Measurements from ENCODE around the gene RIMS4.

Gene RIMS4

DNA sequence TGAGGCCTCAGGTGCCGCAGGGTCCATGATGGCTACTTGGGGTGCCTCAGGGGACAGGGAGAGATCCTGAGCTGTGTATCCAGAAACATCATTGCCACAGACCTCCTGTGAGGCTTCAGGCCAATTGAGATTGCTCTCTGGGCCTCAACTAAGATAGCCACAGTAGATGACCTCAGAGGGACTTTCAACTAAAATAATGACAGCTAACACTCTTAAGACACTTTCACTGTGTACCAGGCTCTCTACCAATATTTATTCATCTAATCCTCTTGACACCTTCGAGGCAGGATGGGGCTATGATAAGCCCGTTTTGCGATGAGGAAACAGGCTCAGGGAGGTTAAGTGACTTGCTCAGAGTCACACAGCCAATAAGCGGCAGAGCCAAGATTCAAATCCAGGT, 10.7 kb downstream of the RIMS4 start:
- no peak overlapping the region for H3K4me3 ChIP-seq (ENCODE audit: low read length)
- no peak for DNase-seq (ENCODE audit: low read depth)
- TF ChIP-seq, protein P1, sequence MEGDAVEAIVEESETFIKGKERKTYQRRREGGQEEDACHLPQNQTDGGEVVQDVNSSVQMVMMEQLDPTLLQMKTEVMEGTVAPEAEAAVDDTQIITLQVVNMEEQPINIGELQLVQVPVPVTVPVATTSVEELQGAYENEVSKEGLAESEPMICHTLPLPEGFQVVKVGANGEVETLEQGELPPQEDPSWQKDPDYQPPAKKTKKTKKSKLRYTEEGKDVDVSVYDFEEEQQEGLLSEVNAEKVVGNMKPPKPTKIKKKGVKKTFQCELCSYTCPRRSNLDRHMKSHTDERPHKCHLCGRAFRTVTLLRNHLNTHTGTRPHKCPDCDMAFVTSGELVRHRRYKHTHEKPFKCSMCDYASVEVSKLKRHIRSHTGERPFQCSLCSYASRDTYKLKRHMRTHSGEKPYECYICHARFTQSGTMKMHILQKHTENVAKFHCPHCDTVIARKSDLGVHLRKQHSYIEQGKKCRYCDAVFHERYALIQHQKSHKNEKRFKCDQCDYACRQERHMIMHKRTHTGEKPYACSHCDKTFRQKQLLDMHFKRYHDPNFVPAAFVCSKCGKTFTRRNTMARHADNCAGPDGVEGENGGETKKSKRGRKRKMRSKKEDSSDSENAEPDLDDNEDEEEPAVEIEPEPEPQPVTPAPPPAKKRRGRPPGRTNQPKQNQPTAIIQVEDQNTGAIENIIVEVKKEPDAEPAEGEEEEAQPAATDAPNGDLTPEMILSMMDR (IDR thresholded peaks at IDR 0.05; ENCODE audit: insufficient read depth, low read depth, low read length, missing control alignments), result no peak

- TF ChIP-seq, protein P1 (IDR thresholded peaks at IDR 0.05; ENCODE audit: insufficient read depth, low read depth, low read length, missing control alignments), result no peak
- DNase-seq (ENCODE audit: low read depth), result no peak
- no peak overlapping the region for H3K4me3 ChIP-seq (ENCODE audit: low read length)
Observed at GRCh38 chr20:44796758-44797457, 13.4 kb downstream of the RIMS4 start.

GRCh38 chr20:44796311-44796710, 14.0 kb downstream of the RIMS4 start:
- TF ChIP-seq, protein P1 (IDR thresholded peaks at IDR 0.05; ENCODE audit: insufficient read depth, low read depth, low read length, missing control alignments), result no peak
- DNase-seq (ENCODE audit: low read depth), result no peak
- no peak overlapping the region for H3K4me3 ChIP-seq (ENCODE audit: low read length)

DNA sequence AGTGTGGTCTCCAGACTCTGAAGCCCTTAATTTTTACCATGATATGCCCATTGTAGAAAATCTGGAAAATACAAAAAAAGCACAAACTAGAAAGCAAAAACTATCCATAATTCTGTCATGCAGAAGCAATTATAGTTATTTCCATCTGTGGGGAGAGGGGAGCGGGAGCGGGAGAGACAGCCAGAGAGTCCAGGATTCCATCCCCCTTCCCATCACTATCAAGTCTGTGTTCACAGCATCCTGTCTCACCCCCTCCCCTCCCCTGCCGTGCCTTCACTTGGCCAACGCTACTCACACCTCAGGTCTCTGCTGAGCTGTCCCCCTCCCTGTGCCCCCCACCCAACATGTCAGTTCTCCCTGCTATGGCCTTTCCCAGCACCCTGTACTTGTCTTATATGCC, 14.5 kb downstream of the RIMS4 start:
- TF ChIP-seq, protein P1 (IDR thresholded peaks at IDR 0.05; ENCODE audit: insufficient read depth, low read depth, low read length, missing control alignments), result no peak
- H3K4me3 ChIP-seq (ENCODE audit: low read length), result no peak overlapping the region
- no peak for DNase-seq (ENCODE audit: low read depth)

GRCh38 chr20:44792796-44793195, 17.6 kb downstream of the RIMS4 start:
- H3K4me3 ChIP-seq (ENCODE audit: low read length), result no peak overlapping the region
- TF ChIP-seq, protein P1 (IDR thresholded peaks at IDR 0.05; ENCODE audit: insufficient read depth, low read depth, low read length, missing control alignments), result no peak
- DNase-seq (ENCODE audit: low read depth), result no peak

DNA sequence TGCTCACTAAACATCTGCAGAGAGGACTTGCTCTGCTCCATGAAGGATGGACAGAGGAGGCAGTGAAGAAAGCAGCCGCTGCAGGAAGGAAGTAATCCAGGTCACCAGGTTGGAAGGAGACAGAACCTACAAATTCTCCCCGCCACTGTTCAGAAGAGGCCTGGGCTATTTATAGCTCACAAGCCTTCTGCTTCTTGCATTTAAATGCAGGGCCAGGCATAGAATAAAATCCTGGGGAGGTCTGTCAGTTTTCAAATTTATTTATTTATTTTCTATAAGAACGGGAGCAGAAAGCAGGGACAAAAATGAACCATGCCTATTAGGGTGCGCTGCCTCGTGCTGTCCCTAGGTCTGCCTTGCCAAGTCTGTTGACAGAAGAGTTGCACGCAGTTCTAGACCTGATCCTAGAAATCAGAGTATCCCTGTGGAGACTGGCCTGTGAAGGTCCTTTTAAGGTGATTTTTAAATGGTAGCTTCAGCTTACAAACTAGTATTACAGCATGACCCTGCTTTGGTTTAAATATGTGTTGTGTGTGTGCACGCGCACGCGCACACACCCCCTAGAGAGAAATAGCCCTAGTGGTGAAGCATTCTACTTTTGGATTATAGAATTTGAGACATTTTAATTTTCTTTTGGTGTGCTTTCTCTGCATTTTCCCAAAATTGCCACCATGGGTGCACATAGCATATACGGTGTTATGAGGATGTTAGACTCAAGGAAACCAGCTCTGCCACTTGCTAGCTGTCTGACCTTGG, 19.5 kb downstream of the RIMS4 start:
- no peak overlapping the region for H3K4me3 ChIP-seq (ENCODE audit: low read length)
- DNase-seq (ENCODE audit: low read depth), result no peak
- TF ChIP-seq, protein P1 (IDR thresholded peaks at IDR 0.05; ENCODE audit: insufficient read depth, low read depth, low read length, missing control alignments), result no peak
